HepG2 (cell line): ENCODE results near the gene TOLLIP. TPM values are rescaled to one million over a fixed set of nuclear protein-coding genes. Genes with fewer than 3 reads are reported as not detected.

Experiments used
- ATAC-seq: fragments of 200-7000 bp; cut with Tn5 transposase; 3 replicates; pipeline ENCODE4 v1.9.1; 2020; ENCODE audit warnings: mild to moderate bottlenecking, moderate library complexity
- BruUV-seq: library from RNA; stranded (reverse); fragments of 400-500 nt; replicated peaks from 2 replicates; lab custom pipeline; 2021; lab: Mats Ljungman, UMichigan
- CTCF ChIA-PET: fragments of 300-600 bp; formaldehyde crosslinking; extraction: SDS; loops from one replicate; lab custom pipeline; 2021; ENCODE audit warnings: low total read pairs, inconsistent platforms, low intra/inter-chr PET ratio; lab: Yijun Ruan, JAX
- POLR2A ChIA-PET: fragments of 350-600 bp; sonication (Branson Sonifier 250); formaldehyde crosslinking; loops from one replicate; lab custom pipeline; 2020; ENCODE audit warnings: antibody characterized with exemption, inconsistent platforms; lab: Yijun Ruan, JAX
- DNase-seq: peaks from one replicate; pipeline ENCODE4 v3.0.0-alpha.2; 2015; ENCODE audit warnings: low spot score
- FAIRE-seq: peaks from 3 replicates; lab custom pipeline; 2011; peaks lifted over from hg19 to GRCh38; lab: Jason Lieb, UNC
- H2AFZ ChIP-seq: one replicate; pipeline ENCODE4 v1.6.1; 2011; ENCODE audit warnings: low read length, inconsistent platforms
- H3K27ac ChIP-seq: fragments of 300-600 bp; 3 replicates; pipeline ENCODE4 v1.8.0; 2011; ENCODE audit warnings: mixed run types, mild to moderate bottlenecking, mixed read lengths, low read length, inconsistent platforms; ENCODE audit not compliant: insufficient read depth; ENCODE audit errors: extremely low read length
- H3K27me3 ChIP-seq, 2 experiments: fragments of 200-600 bp in 1 of 2; 2 replicates in 1 of 2; 3 replicates in 1 of 2; pipeline versions ENCODE4 v1.6.0 to v1.8.0; 2011; ENCODE audit warnings: low read length in 2 of 2, mild to moderate bottlenecking in 2 of 2, moderate library complexity in 2 of 2, inconsistent platforms in 1 of 2; ENCODE audit not compliant: insufficient read depth in 2 of 2, control insufficient read depth in 1 of 2
- H3K36me3 ChIP-seq, 2 experiments: fragments of 200-600 bp in 1 of 2; replicated peaks in 1 of 2; 2 replicates in 1 of 2; 3 replicates in 1 of 2; pipeline versions ENCODE4 v1.5.1 to v1.8.0; 2011; ENCODE audit warnings: low read length in 2 of 2, inconsistent platforms in 1 of 2; ENCODE audit not compliant: insufficient read depth in 2 of 2, control insufficient read depth in 1 of 2
- H3K4me1 ChIP-seq: 2 replicates; pipeline ENCODE4 v1.5.1; 2012; ENCODE audit warnings: low read length, inconsistent platforms; ENCODE audit not compliant: insufficient read depth
- H3K4me2 ChIP-seq: 2 replicates; pipeline ENCODE4 v1.6.0; 2011; ENCODE audit warnings: low read depth, low read length, inconsistent platforms
- H3K4me3 ChIP-seq, 3 experiments: fragments of 200-600 bp in 1 of 3; sonication (generic), shearing (Covaris generic) in 1 of 3; replicated peaks in 1 of 3; 2 replicates each; pipeline ENCODE4 v1.5.1; 2011 to 2016; ENCODE audit warnings: low read length in 3 of 3, inconsistent platforms in 2 of 3, low read depth in 2 of 3, mild to moderate bottlenecking in 2 of 3, control low read depth in 1 of 3, mixed read lengths in 1 of 3; ENCODE audit not compliant: insufficient read depth in 1 of 3
- H3K79me2 ChIP-seq: one replicate; pipeline ENCODE4 v1.6.1; 2011; ENCODE audit warnings: low read length, inconsistent platforms; ENCODE audit not compliant: insufficient read depth
- H3K9ac ChIP-seq: 2 replicates; pipeline ENCODE4 v1.6.0; 2011; ENCODE audit warnings: mild to moderate bottlenecking, low read depth, low read length, inconsistent platforms; ENCODE audit not compliant: insufficient read depth
- H3K9me3 ChIP-seq: 2 replicates; pipeline ENCODE4 v1.5.1; 2012; ENCODE audit warnings: mild to moderate bottlenecking, low read length
- H4K20me1 ChIP-seq: 2 replicates; pipeline ENCODE4 v1.6.0; 2011; ENCODE audit warnings: inconsistent platforms, mild to moderate bottlenecking, low read length, moderate library complexity; ENCODE audit not compliant: insufficient read depth
- AGO2 ChIP-seq: fragments of 200-400 bp; formaldehyde crosslinking; optimal IDR thresholded peaks from 2 replicates; pipeline ENCODE3; 2017; ENCODE audit warnings: mild to moderate bottlenecking, low read depth, low read length, moderate library complexity
- ELF3 ChIP-seq: IDR thresholded peaks from 2 replicates; pipeline ENCODE4 v1.6.1; 2016; ENCODE audit warnings: missing genetic modification reagents, missing compliant biosample characterization
- HNRNPLL ChIP-seq: fragments of 200-400 bp; formaldehyde crosslinking; IDR thresholded peaks from 2 replicates; pipeline ENCODE4 v1.6.1; 2017; ENCODE audit warnings: mild to moderate bottlenecking, low read depth, low read length; ENCODE audit not compliant: poor library complexity, severe bottlenecking
- NFKBIZ ChIP-seq: IDR thresholded peaks from 2 replicates; pipeline ENCODE4 v1.6.1; 2018; ENCODE audit warnings: missing genetic modification reagents, missing compliant biosample characterization
- WGBS: methylation state at CpG from one replicate; pipeline ENCODE4 v1.1.6; 2017; ENCODE audit warnings: low lambda C conversion rate; 5-methylcytosine and 5-hydroxymethylcytosine counted together
- in situ Hi-C: cut with HindIII; loops from 2 replicates; pipeline ENCODE4 v1.10.0; 2017; ENCODE audit warnings: low pct_unique_long_range_greater_than_20kb; ENCODE audit not compliant: extremely low pct_ligation_motif_present
- intact Hi-C: fragments of 100-400 bp; cut with micrococcal nuclease; formaldehyde crosslinking; loops from one replicate; pipeline ENCODE4 v1.10.0; 2022; ENCODE audit not compliant: unreplicated experiment
- polyA plus RNA-seq, 8 experiments: library from polyadenylated mRNA; depleted of rRNA in 3 of 8; stranded (reverse) in 7 of 8; unstranded in 1 of 8; fragments of >200 nt; fragmentation: Illumina TruSeq in 4 of 8; extraction: Trizol in 4 of 8; gene quantifications; 2 replicates each; pipeline versions ENCODE4 v1.2.1 to v1.2.3, GENCODE V29; 2011 to 2016; ENCODE audit warnings: low read depth in 4 of 8, missing spikeins in 1 of 8, mixed read lengths in 1 of 8; ENCODE audit not compliant: insufficient read depth in 1 of 8
- total RNA-seq, 5 experiments: library from RNA; depleted of rRNA; stranded (reverse); fragments of >200 nt; fragmentation: Illumina TruSeq; extraction: Trizol; gene quantifications; 2 replicates each; pipeline ENCODE4 v1.2.3, GENCODE V29; 2016; ENCODE audit warnings: low read depth in 1 of 5

The TOLLIP gene
- total and polyA plus RNA-seq, 2 of the 13 experiments (the other 11 are each of a cell fraction or from before 2014, with no cell fraction given) = 25.9 to 47.5 TPM

DNA sequence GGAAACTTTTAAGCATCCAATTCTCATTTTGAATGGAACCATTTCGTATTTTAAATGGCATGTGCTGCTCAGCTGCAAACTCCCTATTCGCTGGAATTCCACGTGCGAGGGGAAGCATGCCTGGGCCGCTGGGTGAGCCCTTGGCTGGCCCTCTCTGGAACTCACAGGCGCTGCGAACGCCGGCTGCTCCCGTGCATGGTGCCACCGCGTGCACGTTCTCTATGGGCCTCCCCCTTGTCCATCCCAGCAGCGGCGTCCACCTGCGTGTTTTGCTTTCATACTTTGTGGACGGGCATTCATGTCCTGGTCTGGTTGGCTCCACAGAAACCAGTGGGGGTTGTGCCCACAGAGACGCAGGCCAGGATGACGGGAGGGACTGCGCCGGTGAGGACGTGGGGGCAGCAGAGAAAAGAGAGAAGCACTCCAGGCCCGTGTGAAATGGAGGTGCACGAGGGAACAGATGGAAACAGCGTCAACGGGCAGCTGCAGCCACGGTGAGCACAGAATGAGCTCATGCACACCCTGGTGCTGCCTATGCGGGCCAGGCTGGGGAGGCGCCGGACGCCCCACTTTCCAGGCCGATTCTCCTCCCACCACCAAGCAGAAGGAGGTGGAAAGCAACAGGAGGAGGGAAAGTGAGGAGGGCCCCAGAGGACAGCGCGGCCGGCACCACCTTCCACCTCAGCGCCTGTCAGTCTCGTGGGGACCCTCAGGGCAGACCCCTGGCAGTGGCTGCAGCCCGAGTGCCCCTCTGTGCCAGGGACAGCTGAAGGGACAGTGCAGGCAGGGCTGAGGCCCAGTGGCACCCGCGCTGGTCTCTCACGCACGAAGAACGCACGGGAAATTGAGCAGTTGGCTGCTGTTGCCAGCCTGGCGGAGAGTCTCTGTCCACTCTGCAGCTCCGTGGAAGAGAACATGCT is 29.1 kb downstream of the TOLLIP start:
- no peak overlapping the region for H3K9ac ChIP-seq
- DNase-seq = no peak
- H3K4me1 ChIP-seq = no peaks in the 10 kb centered on the region
- in situ Hi-C loops (no loop called here), intact Hi-C loops (no loop called here)
- BruUV-seq = no TSS peak
- CTCF ChIA-PET = no interaction called here
- H3K4me3 ChIP-seq = no peak overlapping the region
- H3K27ac ChIP-seq = no peak overlapping the region
- H4K20me1 ChIP-seq = peaks cover 3% of the 10 kb centered on the region; the same call in 1 of the 2 replicates
- no peak overlapping the region for H3K4me2 ChIP-seq
- POLR2A ChIA-PET = no interaction called here
- H2AFZ ChIP-seq = no peak overlapping the region
- TF ChIP-seq AGO2 (peak; percentile 37), NFKBIZ (CRISPR knock-in tag) (no peak)
- TF ChIP-seq, all 625 proteins: peak for 1
- H3K79me2 ChIP-seq = no peaks in the 10 kb centered on the region
- no peaks in the 10 kb centered on the region for H3K27me3 ChIP-seq
- FAIRE-seq (no peak), ATAC-seq (no peak)
- H3K36me3 ChIP-seq = peaks cover 38 to 68% of the 10 kb centered on the region in 2 experiments; a peak in 4 of 5 replicates
- no peaks in the 10 kb centered on the region for H3K9me3 ChIP-seq
- WGBS = 97% methylated on average over 41 of the region's 46 CpGs

DNA sequence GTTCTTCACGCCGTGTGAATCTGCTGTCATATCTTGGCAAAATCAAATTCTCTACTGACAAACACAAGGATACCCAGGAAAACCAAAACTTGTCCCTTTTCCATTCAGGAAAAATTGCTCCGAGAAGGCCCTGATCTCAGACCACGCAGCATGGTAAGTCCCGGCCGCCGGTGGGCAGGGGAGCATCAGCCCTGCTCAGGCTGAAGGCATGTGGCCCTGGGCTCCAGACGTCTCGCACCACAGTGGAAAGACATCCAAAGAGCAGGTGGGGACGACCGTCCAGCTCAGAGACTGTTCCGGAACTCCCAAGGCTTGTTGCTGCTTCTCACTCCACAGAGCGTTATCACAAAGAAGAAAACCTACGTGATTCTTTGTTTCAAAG is 29.8 kb downstream of the TOLLIP start:
- peak; percentile 3 for TF ChIP-seq HNRNPLL
- no peak for TF ChIP-seq ELF3 (CRISPR knock-in tag)
- H3K27me3 ChIP-seq = no peaks in the 10 kb centered on the region
- peaks cover 30 to 66% of the 10 kb centered on the region in 2 experiments; a peak in 4 of 5 replicates for H3K36me3 ChIP-seq
- ATAC-seq = no peak
- H3K4me2 ChIP-seq = no peak overlapping the region
- no peaks in the 10 kb centered on the region for H3K9me3 ChIP-seq
- peaks cover 3% of the 10 kb centered on the region; the same call in 1 of the 2 replicates for H4K20me1 ChIP-seq
- no peak overlapping the region for H3K9ac ChIP-seq
- no peak overlapping the region for H3K27ac ChIP-seq
- in situ Hi-C loops (no loop called here), intact Hi-C loops (no loop called here)
- H3K4me3 ChIP-seq = no peak overlapping the region
- ChIA-PET CTCF (no interaction called here), POLR2A (no interaction called here)
- WGBS = 95% methylated on average over 14 of the region's 14 CpGs
- FAIRE-seq = no peak
- no TSS peak for BruUV-seq
- DNase-seq = no peak
- no peaks in the 10 kb centered on the region for H3K79me2 ChIP-seq
- H3K4me1 ChIP-seq = no peaks in the 10 kb centered on the region
- no peak overlapping the region for H2AFZ ChIP-seq
